HS-27A (cell line): Measurements from ENCODE around the gene CYP4B1.
"Not testable (repeated sequence)": the region's sequence is repeated elsewhere in the genome, so short reads cannot be mapped to it uniquely, and the experiment has no call there.

Experiments used
- DNase-seq: peaks from one replicate; pipeline ENCODE4 v3.0.0-alpha.2; 2012; ENCODE audit warnings: low read depth, missing footprints

The CYP4B1 gene

GRCh38 chr1:46816930-46817329 lies 18.1 kb downstream of the CYP4B1 start:
- no peak for DNase-seq

GRCh38 chr1:46817814-46818213 lies 19.0 kb downstream of the CYP4B1 start:
- no peak for DNase-seq

- DNase-seq, result no peak
These were observed 19.7 kb downstream of the CYP4B1 start for GRCh38 chr1:46818591-46818990.

GRCh38 chr1:46819335-46819734 lies 20.5 kb downstream of the CYP4B1 start:
- no peak for DNase-seq

GRCh38 chr1:46820076-46820475 lies 21.2 kb downstream of the CYP4B1 start:
- DNase-seq, result no peak

GRCh38 chr1:46820560-46821060 lies 21.8 kb downstream of the CYP4B1 start:
- no peak for DNase-seq

- no peak for DNase-seq
These were observed 23.5 kb downstream of the CYP4B1 start for GRCh38 chr1:46822248-46822826.

GRCh38 chr1:46823151-46823550 lies 24.3 kb downstream of the CYP4B1 start:
- no peak for DNase-seq

- not testable (repeated sequence) for DNase-seq
These were observed 28.0 kb downstream of the CYP4B1 start for GRCh38 chr1:46826892-46827291.

GRCh38 chr1:46830665-46831322 lies 31.9 kb downstream of the CYP4B1 start:
- no peak for DNase-seq

- not testable (repeated sequence) for DNase-seq
These were observed 36.6 kb downstream of the CYP4B1 start for GRCh38 chr1:46835469-46835868.

GRCh38 chr1:46846386-46846785 lies 47.5 kb downstream of the CYP4B1 start:
- not testable (repeated sequence) for DNase-seq

- not testable (repeated sequence) for DNase-seq
These were observed 58.8 kb downstream of the CYP4B1 start for GRCh38 chr1:46857660-46858065.

GRCh38 chr1:46862348-46862747 lies 63.5 kb downstream of the CYP4B1 start:
- DNase-seq, result no peak
